DOHH2 (cell line): ENCODE measurements around the gene NELFA.

Experiments
- CTCF ChIP-seq: fragments of 200-600 bp; sonication (generic); IDR thresholded peaks from one replicate; pipeline ENCODE4 v1.5.1; 2014; ENCODE audit warnings: antibody characterized with exemption, mild to moderate bottlenecking, low read depth, low read length; ENCODE audit not compliant: poor library complexity, severe bottlenecking
- EZH2phosphoT487 ChIP-seq: fragments of 200-600 bp; sonication (generic); IDR thresholded peaks from 2 replicates; pipeline ENCODE4 v1.6.1; 2017; ENCODE audit warnings: borderline replicate concordance, mild to moderate bottlenecking, antibody characterized with exemption, low read length, moderate library complexity, mixed read lengths

GRCh38 chr4:2040391-2041238 is 31.8 kb upstream of the NELFA start:
- TF ChIP-seq CTCF (no peak), EZH2phosphoT487 (no peak)
